Neural progenitor cell (in vitro differentiated cells): Measurements from ENCODE around the gene MED14. TPM values are rescaled to one million over a fixed set of nuclear protein-coding genes. Genes with fewer than 3 reads are reported as not detected.

Experiments
- DNase-seq: peaks from one replicate; pipeline ENCODE4 v3.0.0-alpha.2; 2016; ENCODE audit warnings: low spot score
- H2AFZ ChIP-seq: fragments of 200-600 bp; sonication (generic); replicated peaks from 2 replicates; pipeline ENCODE4 v1.6.1; 2016; ENCODE audit warnings: antibody characterized with exemption
- H3F3A ChIP-seq: fragments of 200-600 bp; sonication (generic); 2 replicates; pipeline ENCODE4 v1.6.1; 2016; ENCODE audit warnings: antibody characterized with exemption, low read depth
- H3K27ac ChIP-seq: fragments of 200-600 bp; sonication (generic); 2 replicates; pipeline ENCODE4 v1.5.1; 2016; ENCODE audit warnings: mild to moderate bottlenecking
- H3K27me3 ChIP-seq: fragments of 200-600 bp; sonication (generic); 2 replicates; pipeline ENCODE4 v1.6.1; 2016; ENCODE audit warnings: mild to moderate bottlenecking, moderate library complexity
- H3K36me3 ChIP-seq: fragments of 200-600 bp; sonication (generic); 2 replicates; pipeline ENCODE4 v1.5.1; 2016
- H3K4me1 ChIP-seq: fragments of 200-600 bp; sonication (generic); 2 replicates; pipeline ENCODE4 v1.6.1; 2016; ENCODE audit warnings: mixed run types
- H3K4me2 ChIP-seq: fragments of 200-600 bp; sonication (generic); 2 replicates; pipeline ENCODE4 v1.6.1; 2016
- H3K4me3 ChIP-seq: fragments of 200-600 bp; sonication (generic); 2 replicates; pipeline ENCODE4 v1.5.1; 2016
- H3K79me2 ChIP-seq: fragments of 200-600 bp; sonication (generic); 2 replicates; pipeline ENCODE4 v1.6.1; 2016; ENCODE audit warnings: low read depth
- H3K9ac ChIP-seq: fragments of 200-600 bp; sonication (generic); 2 replicates; pipeline ENCODE4 v1.6.1; 2016
- H3K9me3 ChIP-seq: fragments of 200-600 bp; sonication (generic); 2 replicates; pipeline ENCODE4 v1.5.1; 2016; ENCODE audit warnings: low read depth
- H4K20me1 ChIP-seq: fragments of 200-600 bp; sonication (generic); 2 replicates; pipeline ENCODE4 v1.6.1; 2016; ENCODE audit warnings: low read depth
- H3K27ac Mint-ChIP-seq: 3 replicates; pipeline ENCODE4 v1.8.0; 2021; ENCODE audit warnings: mixed read lengths
- H3K27me3 Mint-ChIP-seq: 2 replicates; pipeline ENCODE4 v1.8.0; 2022; ENCODE audit warnings: low read depth, mild to moderate bottlenecking, inconsistent platforms, moderate library complexity, mixed read lengths; ENCODE audit not compliant: insufficient read depth
- H3K36me3 Mint-ChIP-seq: 3 replicates; pipeline ENCODE4 v1.8.0; 2021; ENCODE audit warnings: mixed read lengths
- H3K4me1 Mint-ChIP-seq: 3 replicates; pipeline ENCODE4 v1.8.0; 2021; ENCODE audit warnings: mixed read lengths
- H3K4me3 Mint-ChIP-seq: 3 replicates; pipeline ENCODE4 v1.8.0; 2021; ENCODE audit warnings: mild to moderate bottlenecking, moderate library complexity, mixed read lengths
- H3K9me3 Mint-ChIP-seq: 3 replicates; pipeline ENCODE4 v1.8.0; 2020; ENCODE audit warnings: mixed read lengths
- CTCF ChIP-seq: fragments of 200-600 bp; sonication (generic); IDR thresholded peaks from 2 replicates; pipeline ENCODE4 v1.5.1; 2017; ENCODE audit warnings: antibody characterized with exemption, mild to moderate bottlenecking
- EZH2 ChIP-seq: fragments of 200-600 bp; sonication (generic); IDR thresholded peaks from 2 replicates; pipeline ENCODE4 v1.6.1; 2017; ENCODE audit warnings: antibody characterized with exemption, mild to moderate bottlenecking, moderate library complexity
- EZH2phosphoT487 ChIP-seq: fragments of 200-600 bp; sonication (generic); IDR thresholded peaks from 2 replicates; pipeline ENCODE4 v1.6.1; 2017; ENCODE audit warnings: antibody characterized with exemption
- total RNA-seq: library from RNA; depleted of rRNA; stranded (reverse); fragments of >200 nt; gene quantifications from 2 replicates; pipeline ENCODE4 v1.2.3, GENCODE V29; 2015; ENCODE audit warnings: low replicate concordance

The MED14 gene
- total RNA-seq, 1 donor from 2014 or later: 56.4 TPM

GRCh38 chrX:40773809-40774208 lies 38.5 kb upstream of the MED14 start:
- no peak overlapping the region for H3K9ac ChIP-seq
- no peak overlapping the region for H3K4me2 ChIP-seq

GRCh38 chrX:40773188-40773587 lies 37.8 kb upstream of the MED14 start:
- H3K4me3 ChIP-seq: no peak overlapping the region
- no peaks in the 10 kb centered on the region for H3K36me3 Mint-ChIP-seq
- no peaks in the 10 kb centered on the region for H3K27me3 Mint-ChIP-seq
- H3K4me1 ChIP-seq: no peaks in the 10 kb centered on the region
- no peak for DNase-seq
- H3K36me3 ChIP-seq: no peaks in the 10 kb centered on the region
- H3K79me2 ChIP-seq: no peaks in the 10 kb centered on the region
- H3K4me3 Mint-ChIP-seq: no peak overlapping the region
- no peaks in the 10 kb centered on the region for H3K9me3 ChIP-seq
- H2AFZ ChIP-seq: no peak overlapping the region
- H3K4me2 ChIP-seq: no peak overlapping the region
- H3K27ac ChIP-seq: no peak overlapping the region
- no peak overlapping the region for H3K27ac Mint-ChIP-seq
- TF ChIP-seq CTCF (no peak), EZH2 (no peak), EZH2phosphoT487 (no peak)
- no peaks in the 10 kb centered on the region for H3K27me3 ChIP-seq
- peaks cover 2% of the 10 kb centered on the region for H3K9me3 Mint-ChIP-seq
- H4K20me1 ChIP-seq: no peaks in the 10 kb centered on the region
- no peak overlapping the region for H3K9ac ChIP-seq
- no peaks in the 10 kb centered on the region for H3K4me1 Mint-ChIP-seq
- H3F3A ChIP-seq: no peaks in the 10 kb centered on the region

More at GRCh38 chrX:40773809-40774208, 38.5 kb upstream of the MED14 start:
- H3K27ac ChIP-seq: no peak overlapping the region
- H3K36me3 ChIP-seq: no peaks in the 10 kb centered on the region
- Mint-ChIP-seq H3K4me1 (no peaks in the 10 kb centered on the region), H3K4me3 (no peak overlapping the region), H3K27me3 (no peaks in the 10 kb centered on the region), H3K27ac (no peak overlapping the region), H3K9me3 (peaks cover 2% of the 10 kb centered on the region), H3K36me3 (no peaks in the 10 kb centered on the region)
- DNase-seq: no peak
- no peaks in the 10 kb centered on the region for H4K20me1 ChIP-seq
- no peaks in the 10 kb centered on the region for H3K79me2 ChIP-seq
- H3K9me3 ChIP-seq: no peaks in the 10 kb centered on the region
- H2AFZ ChIP-seq: no peak overlapping the region
- H3K4me1 ChIP-seq: no peaks in the 10 kb centered on the region
- no peak overlapping the region for H3K4me3 ChIP-seq
- H3K27me3 ChIP-seq: no peaks in the 10 kb centered on the region
- H3F3A ChIP-seq: no peaks in the 10 kb centered on the region
- TF ChIP-seq EZH2phosphoT487 (no peak), CTCF (no peak), EZH2 (no peak)

GRCh38 chrX:40772290-40772689 lies 36.9 kb upstream of the MED14 start:
- Histone ChIP-seq H3K79me2 (no peaks in the 10 kb centered on the region), H3K27me3 (no peaks in the 10 kb centered on the region), H3K4me1 (no peaks in the 10 kb centered on the region), H3K36me3 (no peaks in the 10 kb centered on the region), H4K20me1 (no peaks in the 10 kb centered on the region), H3K4me2 (no peak overlapping the region), H3K27ac (no peak overlapping the region), H3K9ac (no peak overlapping the region), H3K9me3 (no peaks in the 10 kb centered on the region), H2AFZ (no peak overlapping the region), H3K4me3 (no peak overlapping the region), H3F3A (no peaks in the 10 kb centered on the region)
- DNase-seq: no peak
- TF ChIP-seq EZH2 (no peak), EZH2phosphoT487 (no peak), CTCF (no peak)
- Mint-ChIP-seq H3K4me3 (no peak overlapping the region), H3K27ac (no peak overlapping the region), H3K4me1 (no peaks in the 10 kb centered on the region), H3K27me3 (no peaks in the 10 kb centered on the region), H3K36me3 (no peaks in the 10 kb centered on the region), H3K9me3 (peaks cover 2% of the 10 kb centered on the region)

- no peaks in the 10 kb centered on the region for H3K9me3 ChIP-seq
Measured at GRCh38 chrX:40761762-40762161, 26.4 kb upstream of the MED14 start.

More at GRCh38 chrX:40761762-40762161, 26.4 kb upstream of the MED14 start:
- no peaks in the 10 kb centered on the region for H3K27me3 ChIP-seq
- no peaks in the 10 kb centered on the region for H4K20me1 ChIP-seq
- no peak overlapping the region for H2AFZ ChIP-seq
- H3K36me3 ChIP-seq: no peaks in the 10 kb centered on the region
- H3K4me1 ChIP-seq: no peaks in the 10 kb centered on the region
- no peaks in the 10 kb centered on the region for H3K27me3 Mint-ChIP-seq
- no peaks in the 10 kb centered on the region for H3F3A ChIP-seq
- no peak overlapping the region for H3K27ac ChIP-seq
- H3K4me2 ChIP-seq: no peak overlapping the region
- no peak overlapping the region for H3K9ac ChIP-seq
- TF ChIP-seq EZH2phosphoT487: no peak
- no peak for TF ChIP-seq CTCF
- TF ChIP-seq EZH2: no peak
- no peaks in the 10 kb centered on the region for H3K79me2 ChIP-seq
- no peaks in the 10 kb centered on the region for H3K36me3 Mint-ChIP-seq
- H3K9me3 Mint-ChIP-seq: peaks cover 8% of the 10 kb centered on the region
- no peak overlapping the region for H3K4me3 ChIP-seq
- H3K27ac Mint-ChIP-seq: no peak overlapping the region
- H3K4me3 Mint-ChIP-seq: no peak overlapping the region
- DNase-seq: no peak
- no peaks in the 10 kb centered on the region for H3K4me1 Mint-ChIP-seq
